ENCODE data around the gene C4BPA.

The C4BPA gene

DNA sequence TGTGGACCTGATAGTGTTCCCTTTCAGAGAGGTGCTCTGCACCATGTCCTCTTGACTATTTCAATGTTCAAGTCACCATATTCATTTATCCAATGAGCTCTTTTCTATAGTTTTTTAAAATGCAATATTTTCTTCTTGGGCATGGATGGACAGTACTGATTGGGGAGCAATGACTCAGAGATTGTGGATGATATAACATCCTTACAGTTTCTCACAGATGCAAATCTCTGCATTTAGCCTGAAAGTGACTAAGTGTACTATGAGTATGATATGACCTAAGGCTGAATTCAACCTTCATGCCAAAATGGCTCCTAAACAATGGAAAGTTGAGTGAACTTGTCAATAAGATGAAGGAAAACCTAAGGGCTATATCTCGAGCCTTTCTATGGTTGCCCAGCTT is 36.5 kb downstream of the C4BPA start:
- Mint-ChIP-seq H3K27me3 (ENCODE audit: low read depth, poor library complexity) (peaks cover 19% of the 10 kb centered on the region), H3K4me1 (no peaks in the 10 kb centered on the region), H3K4me3 (no peak overlapping the region), H3K9me3 (no peaks in the 10 kb centered on the region), H3K36me3 (ENCODE audit: low read depth) (no peaks in the 10 kb centered on the region), H3K27ac (no peak overlapping the region)
- TF ChIP-seq, protein P1, sequence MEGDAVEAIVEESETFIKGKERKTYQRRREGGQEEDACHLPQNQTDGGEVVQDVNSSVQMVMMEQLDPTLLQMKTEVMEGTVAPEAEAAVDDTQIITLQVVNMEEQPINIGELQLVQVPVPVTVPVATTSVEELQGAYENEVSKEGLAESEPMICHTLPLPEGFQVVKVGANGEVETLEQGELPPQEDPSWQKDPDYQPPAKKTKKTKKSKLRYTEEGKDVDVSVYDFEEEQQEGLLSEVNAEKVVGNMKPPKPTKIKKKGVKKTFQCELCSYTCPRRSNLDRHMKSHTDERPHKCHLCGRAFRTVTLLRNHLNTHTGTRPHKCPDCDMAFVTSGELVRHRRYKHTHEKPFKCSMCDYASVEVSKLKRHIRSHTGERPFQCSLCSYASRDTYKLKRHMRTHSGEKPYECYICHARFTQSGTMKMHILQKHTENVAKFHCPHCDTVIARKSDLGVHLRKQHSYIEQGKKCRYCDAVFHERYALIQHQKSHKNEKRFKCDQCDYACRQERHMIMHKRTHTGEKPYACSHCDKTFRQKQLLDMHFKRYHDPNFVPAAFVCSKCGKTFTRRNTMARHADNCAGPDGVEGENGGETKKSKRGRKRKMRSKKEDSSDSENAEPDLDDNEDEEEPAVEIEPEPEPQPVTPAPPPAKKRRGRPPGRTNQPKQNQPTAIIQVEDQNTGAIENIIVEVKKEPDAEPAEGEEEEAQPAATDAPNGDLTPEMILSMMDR (IDR thresholded peaks at IDR 0.05), result no peak
- no peak for DNase-seq

DNA sequence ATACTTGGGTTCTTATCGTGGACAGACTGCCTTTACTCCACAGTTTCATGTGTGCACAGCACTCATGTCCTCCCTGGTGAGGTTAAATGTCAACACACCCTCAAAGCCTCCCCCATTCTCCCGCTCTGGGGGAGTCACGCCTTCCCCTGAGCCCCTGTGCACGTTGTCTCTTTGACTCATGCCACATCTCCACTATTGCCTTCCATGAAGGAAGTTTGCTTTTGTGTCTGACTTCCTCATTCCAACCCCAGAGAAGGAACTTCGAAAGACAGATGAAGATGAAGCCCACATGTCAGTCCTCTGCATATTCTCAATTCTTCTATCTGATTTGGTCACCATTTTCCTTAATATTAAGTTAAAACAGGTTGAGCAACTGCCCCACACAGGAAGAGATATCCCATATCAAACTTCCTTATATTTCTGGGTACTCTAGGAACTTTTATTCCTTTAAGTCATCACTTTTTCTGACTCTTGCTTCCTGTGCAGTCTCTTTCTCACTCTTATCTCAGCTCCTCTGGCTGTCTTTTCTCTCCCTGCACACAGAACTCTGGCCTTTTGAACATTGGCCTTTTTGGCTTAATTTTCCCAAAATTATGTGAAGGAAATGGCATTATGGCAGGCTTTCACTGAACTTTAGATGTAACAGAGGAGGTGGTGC is 41.5 kb downstream of the C4BPA start:
- H3K27me3 Mint-ChIP-seq (ENCODE audit: low read depth, poor library complexity), result peaks cover 12% of the 10 kb centered on the region
- no peaks in the 10 kb centered on the region for H3K9me3 Mint-ChIP-seq
- H3K4me3 Mint-ChIP-seq, result no peak overlapping the region
- H3K4me1 Mint-ChIP-seq, result no peaks in the 10 kb centered on the region
- TF ChIP-seq, protein P1 (IDR thresholded peaks at IDR 0.05), result no peak
- H3K36me3 Mint-ChIP-seq (ENCODE audit: low read depth), result no peaks in the 10 kb centered on the region
- DNase-seq, result no peak
- H3K27ac Mint-ChIP-seq, result no peak overlapping the region

DNA sequence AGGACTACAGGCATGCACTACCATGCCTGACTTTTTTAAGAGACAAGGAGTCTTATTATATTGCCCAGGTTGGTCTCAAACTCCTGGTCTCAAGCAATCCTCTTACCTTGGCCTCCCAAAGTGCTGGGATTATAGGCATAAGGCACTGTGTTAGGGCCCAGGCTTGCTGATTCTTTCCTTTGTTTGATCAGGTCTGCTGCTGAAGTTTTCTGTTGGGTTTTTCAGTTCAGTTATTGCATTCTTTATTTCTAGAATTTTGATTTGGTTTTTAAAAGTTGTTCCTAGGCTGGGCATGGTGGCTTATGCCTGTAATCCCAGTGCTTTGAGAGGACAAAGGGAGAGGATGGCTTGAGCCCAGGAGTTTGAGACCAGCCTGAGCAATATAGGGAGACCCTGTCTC is 47.9 kb downstream of the C4BPA start:
- H3K27ac Mint-ChIP-seq, result no peak overlapping the region
- H3K4me1 Mint-ChIP-seq, result no peaks in the 10 kb centered on the region
- DNase-seq, result no peak
- H3K36me3 Mint-ChIP-seq (ENCODE audit: low read depth), result no peaks in the 10 kb centered on the region
- TF ChIP-seq, protein P1 (IDR thresholded peaks at IDR 0.05), result no peak
- no peak overlapping the region for H3K4me3 Mint-ChIP-seq
- peaks cover 24% of the 10 kb centered on the region for H3K9me3 Mint-ChIP-seq
- H3K27me3 Mint-ChIP-seq (ENCODE audit: low read depth, poor library complexity), result peaks cover under 1% of the 10 kb centered on the region

DNA sequence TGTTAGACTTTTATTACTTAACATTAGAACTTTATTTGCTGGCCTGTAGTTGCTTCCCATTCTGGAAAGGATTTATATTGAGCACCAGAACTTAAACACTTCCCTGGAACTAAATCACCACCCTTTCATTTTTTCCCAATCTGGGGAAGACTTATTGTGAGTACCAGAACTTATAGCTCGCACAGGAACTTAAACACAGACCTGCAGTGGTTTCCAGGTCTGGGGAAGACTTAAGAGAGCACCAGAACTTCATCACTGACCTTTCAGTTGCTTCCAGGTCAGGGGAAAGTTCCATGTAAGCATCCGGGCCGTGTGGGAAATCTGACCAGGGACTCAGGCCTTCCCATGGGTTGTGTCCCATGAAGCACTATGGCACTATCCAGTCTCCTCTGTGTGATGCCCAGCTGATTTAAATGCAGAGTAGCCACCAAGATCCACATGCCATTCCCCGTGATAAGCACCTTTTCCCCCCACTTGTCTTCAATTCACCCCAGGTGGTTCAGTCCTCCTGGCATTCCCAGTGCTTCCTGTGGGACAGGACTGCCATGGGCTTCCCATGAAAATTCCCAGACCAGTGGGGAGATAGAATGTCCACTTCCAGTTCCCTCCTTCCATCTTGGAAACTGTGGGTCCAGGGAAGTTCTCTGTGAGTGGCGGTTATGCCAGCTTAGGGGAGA is 48.9 kb downstream of the C4BPA start:
- Mint-ChIP-seq H3K4me3 (no peak overlapping the region), H3K4me1 (no peaks in the 10 kb centered on the region), H3K27ac (no peak overlapping the region), H3K9me3 (peaks cover 24% of the 10 kb centered on the region), H3K27me3 (ENCODE audit: low read depth, poor library complexity) (no peaks in the 10 kb centered on the region), H3K36me3 (ENCODE audit: low read depth) (no peaks in the 10 kb centered on the region)
- TF ChIP-seq, protein P1 (IDR thresholded peaks at IDR 0.05), result no peak
- no peak for DNase-seq

DNA sequence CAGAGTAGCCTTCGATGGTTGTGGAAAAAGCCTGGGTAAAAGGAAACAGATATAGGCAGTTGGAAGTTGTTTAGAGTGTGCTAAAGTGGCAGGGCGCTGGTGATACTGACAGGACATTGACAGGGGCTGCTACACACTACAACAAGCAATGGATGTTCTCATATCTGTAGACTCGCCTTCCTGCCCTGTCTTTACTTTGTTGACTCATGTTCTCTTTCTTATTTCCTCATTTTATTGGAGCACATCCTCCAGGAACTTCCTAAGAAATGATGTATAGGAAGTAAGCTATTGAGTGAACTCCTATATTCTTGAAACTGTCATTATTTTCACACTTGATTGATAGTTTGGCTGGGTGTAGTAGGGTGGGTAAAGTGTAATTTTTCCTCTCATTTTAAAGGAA is 51.0 kb downstream of the C4BPA start:
- Mint-ChIP-seq H3K27ac (no peak overlapping the region), H3K4me3 (no peak overlapping the region), H3K9me3 (peaks cover 24% of the 10 kb centered on the region), H3K36me3 (ENCODE audit: low read depth) (no peaks in the 10 kb centered on the region), H3K27me3 (ENCODE audit: low read depth, poor library complexity) (no peaks in the 10 kb centered on the region), H3K4me1 (no peaks in the 10 kb centered on the region)
- DNase-seq, result no peak
- TF ChIP-seq, protein P1 (IDR thresholded peaks at IDR 0.05), result no peak

DNA sequence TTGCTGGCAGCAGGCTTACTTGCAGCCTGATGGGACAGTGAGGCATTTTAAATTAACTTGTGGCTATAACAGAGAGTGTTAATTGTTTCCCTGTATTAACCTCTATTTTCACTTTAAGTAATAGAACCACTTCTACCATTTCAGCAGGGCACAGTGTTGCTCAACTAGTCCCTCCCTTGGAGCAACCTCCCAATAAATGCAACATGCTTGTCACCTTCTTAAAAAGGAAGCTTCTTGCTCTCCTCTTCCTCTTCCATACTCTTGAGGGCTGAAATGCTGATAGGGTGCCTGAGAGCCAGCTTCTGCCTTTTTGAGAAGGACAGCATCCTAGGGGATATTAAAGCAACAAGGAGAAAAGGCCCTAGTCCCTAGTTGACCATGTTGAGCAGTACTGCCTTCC is 52.1 kb downstream of the C4BPA start:
- TF ChIP-seq, protein P1 (IDR thresholded peaks at IDR 0.05), result no peak
- H3K4me3 Mint-ChIP-seq, result no peak overlapping the region
- H3K9me3 Mint-ChIP-seq, result peaks cover 21% of the 10 kb centered on the region
- DNase-seq, result no peak
- no peak overlapping the region for H3K27ac Mint-ChIP-seq
- no peaks in the 10 kb centered on the region for H3K36me3 Mint-ChIP-seq (ENCODE audit: low read depth)
- H3K27me3 Mint-ChIP-seq (ENCODE audit: low read depth, poor library complexity), result no peaks in the 10 kb centered on the region
- H3K4me1 Mint-ChIP-seq, result no peaks in the 10 kb centered on the region
